ENCODE data around the gene CTDSPL2.
A peak's percentile ranks its signal among the peaks of the same experiment; 100 is the strongest.

CTDSPL2 gene

DNA sequence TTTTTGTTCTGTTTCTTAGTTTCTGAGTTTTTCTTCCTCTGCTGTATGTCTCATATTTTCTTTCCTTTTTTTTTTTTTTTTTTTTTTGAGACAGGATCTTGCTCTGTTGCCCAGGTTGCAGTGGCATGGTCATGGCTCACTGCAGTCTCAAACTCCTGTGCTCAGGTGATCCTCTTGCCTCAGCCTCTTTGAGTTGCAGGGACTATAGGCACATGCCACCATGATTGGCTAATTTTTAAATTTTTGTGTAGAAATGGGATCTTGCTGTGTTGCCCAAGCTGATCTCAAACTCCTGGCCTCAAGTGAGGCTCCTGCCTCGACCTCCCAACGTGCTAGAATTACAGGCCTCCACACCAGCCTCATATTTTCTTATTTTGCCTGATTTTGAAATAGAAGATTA, 51.9 kb downstream of the CTDSPL2 start:
- TF ChIP-seq, protein P1, sequence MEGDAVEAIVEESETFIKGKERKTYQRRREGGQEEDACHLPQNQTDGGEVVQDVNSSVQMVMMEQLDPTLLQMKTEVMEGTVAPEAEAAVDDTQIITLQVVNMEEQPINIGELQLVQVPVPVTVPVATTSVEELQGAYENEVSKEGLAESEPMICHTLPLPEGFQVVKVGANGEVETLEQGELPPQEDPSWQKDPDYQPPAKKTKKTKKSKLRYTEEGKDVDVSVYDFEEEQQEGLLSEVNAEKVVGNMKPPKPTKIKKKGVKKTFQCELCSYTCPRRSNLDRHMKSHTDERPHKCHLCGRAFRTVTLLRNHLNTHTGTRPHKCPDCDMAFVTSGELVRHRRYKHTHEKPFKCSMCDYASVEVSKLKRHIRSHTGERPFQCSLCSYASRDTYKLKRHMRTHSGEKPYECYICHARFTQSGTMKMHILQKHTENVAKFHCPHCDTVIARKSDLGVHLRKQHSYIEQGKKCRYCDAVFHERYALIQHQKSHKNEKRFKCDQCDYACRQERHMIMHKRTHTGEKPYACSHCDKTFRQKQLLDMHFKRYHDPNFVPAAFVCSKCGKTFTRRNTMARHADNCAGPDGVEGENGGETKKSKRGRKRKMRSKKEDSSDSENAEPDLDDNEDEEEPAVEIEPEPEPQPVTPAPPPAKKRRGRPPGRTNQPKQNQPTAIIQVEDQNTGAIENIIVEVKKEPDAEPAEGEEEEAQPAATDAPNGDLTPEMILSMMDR (conservative IDR thresholded peaks at IDR 0.05; ENCODE audit: low read depth), result no peak
- POLR2A ChIA-PET (ENCODE audit: low non-redundant PET), result no interaction called here
- H3K27ac ChIP-seq, result no peak overlapping the region
- DNase-seq (ENCODE audit: low spot score), result no peak
- CTCF ChIA-PET, result no interaction called here

GRCh38 chr15:44482090-44482489, 54.7 kb downstream of the CTDSPL2 start:
- POLR2A ChIA-PET (ENCODE audit: low non-redundant PET), result no interaction called here
- DNase-seq (ENCODE audit: low spot score), result no peak
- no peak overlapping the region for H3K27ac ChIP-seq
- CTCF ChIA-PET, result no interaction called here
- TF ChIP-seq, protein P1 (conservative IDR thresholded peaks at IDR 0.05; ENCODE audit: low read depth), result no peak

DNA sequence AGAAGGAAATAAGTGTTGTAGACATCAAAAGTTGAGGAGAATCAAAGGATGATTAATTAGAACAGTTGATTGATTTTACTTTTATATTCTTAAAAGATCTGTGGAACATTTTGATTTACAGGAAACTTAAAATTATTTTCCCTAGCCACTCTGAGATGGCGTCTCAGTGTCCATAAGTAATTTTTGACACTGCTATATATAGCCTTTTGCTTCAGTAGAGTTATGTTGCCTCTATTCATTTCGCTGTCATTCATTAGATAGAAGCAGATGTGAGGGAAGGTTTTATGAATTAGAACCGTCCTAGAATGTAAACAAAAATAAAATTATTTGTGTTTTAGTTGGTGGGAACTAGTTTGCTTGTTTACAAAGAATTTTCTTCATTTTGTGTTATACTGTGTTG, 58.5 kb downstream of the CTDSPL2 start:
- CTCF ChIA-PET, result no interaction called here
- POLR2A ChIA-PET (ENCODE audit: low non-redundant PET), result no interaction called here
- TF ChIP-seq, protein P1 (conservative IDR thresholded peaks at IDR 0.05; ENCODE audit: low read depth), result no peak
- no peak for DNase-seq (ENCODE audit: low spot score)
- no peak overlapping the region for H3K27ac ChIP-seq

DNA sequence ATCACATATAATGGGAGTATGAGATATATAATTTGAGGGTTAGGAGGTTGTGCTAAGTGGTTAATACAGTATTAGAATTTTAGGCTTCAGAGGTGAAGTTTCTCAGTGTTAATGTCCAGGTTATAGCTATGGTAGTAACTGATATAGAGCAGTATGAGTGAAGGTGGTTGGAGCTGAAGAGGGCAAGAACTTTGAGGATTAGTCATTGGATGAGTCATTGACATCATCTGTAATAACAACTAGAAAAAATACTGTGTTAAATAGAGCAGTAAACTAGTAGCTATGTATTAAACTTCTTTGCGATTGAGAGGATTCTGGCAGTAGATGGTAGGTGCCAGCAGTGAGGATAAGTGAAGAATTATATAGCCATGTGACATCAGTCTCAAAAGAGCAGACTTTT, 62.0 kb downstream of the CTDSPL2 start:
- TF ChIP-seq, protein P1 (conservative IDR thresholded peaks at IDR 0.05; ENCODE audit: low read depth), result no peak
- no peak overlapping the region for H3K27ac ChIP-seq
- ChIA-PET CTCF (interaction anchor here (0.7 kb wide), 1 partner anchor 48 kb away, joined by 3 read pairs; the partner anchor contains the start of gene EIF3J), POLR2A (ENCODE audit: low non-redundant PET) (interaction anchor here (0.6 kb wide), 1 partner anchor 149 kb away, joined by 5 read pairs; no protein-coding TSS in a partner anchor)
- peak; percentile 67 for DNase-seq (ENCODE audit: low spot score)

- TF ChIP-seq, protein P1 (conservative IDR thresholded peaks at IDR 0.05; ENCODE audit: low read depth), result no peak
- DNase-seq (ENCODE audit: low spot score), result peak; percentile 8
- ChIA-PET POLR2A (ENCODE audit: low non-redundant PET) (no interaction called here), CTCF (interaction anchor here (0.6 to 1.4 kb wide), 3 partner anchors 11 to 586 kb away, joined by 4 to 6 read pairs (median 4); no protein-coding TSS in a partner anchor)
- no peak overlapping the region for H3K27ac ChIP-seq
These were observed 63.2 kb downstream of the CTDSPL2 start for GRCh38 chr15:44490622-44491021.

DNA sequence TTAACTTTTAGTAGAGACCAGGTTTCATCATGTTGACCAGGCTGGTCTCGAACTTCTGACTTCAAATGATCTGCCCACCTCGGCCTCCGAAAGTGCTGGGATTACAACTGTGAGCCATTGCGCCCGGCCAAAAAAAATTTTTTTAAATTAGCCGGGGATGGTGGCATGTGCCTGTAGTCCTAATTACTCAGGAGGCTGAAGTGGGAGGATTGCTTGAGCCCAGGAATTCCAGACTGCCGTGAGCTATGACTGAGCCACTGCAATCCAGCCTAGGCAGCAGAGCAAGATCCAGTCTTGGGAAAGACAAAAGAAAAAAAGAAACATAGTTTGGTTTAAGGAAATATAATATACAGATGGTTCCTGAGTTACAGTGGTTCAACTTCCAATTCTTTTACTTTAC, 64.6 kb downstream of the CTDSPL2 start:
- no peak overlapping the region for H3K27ac ChIP-seq
- TF ChIP-seq, protein P1 (conservative IDR thresholded peaks at IDR 0.05; ENCODE audit: low read depth), result no peak
- CTCF ChIA-PET, result interaction anchor here (0.6 kb wide), 2 partner anchors 9 to 83 kb away, joined by 3 read pairs; no protein-coding TSS in a partner anchor
- POLR2A ChIA-PET (ENCODE audit: low non-redundant PET), result no interaction called here
- DNase-seq (ENCODE audit: low spot score), result no peak

Measured in RWPE1 (cell line).